Measurements from ENCODE around the gene STRA6. TPM values are rescaled to one million over a fixed set of nuclear protein-coding genes. Genes with fewer than 3 reads are reported as not detected.
A peak's percentile ranks its signal among the peaks of the same experiment; 100 is the strongest.

STRA6 gene
- total and polyA plus RNA-seq, 8 donors: 0.38 to 10.7 (median 6.5) TPM

DNA sequence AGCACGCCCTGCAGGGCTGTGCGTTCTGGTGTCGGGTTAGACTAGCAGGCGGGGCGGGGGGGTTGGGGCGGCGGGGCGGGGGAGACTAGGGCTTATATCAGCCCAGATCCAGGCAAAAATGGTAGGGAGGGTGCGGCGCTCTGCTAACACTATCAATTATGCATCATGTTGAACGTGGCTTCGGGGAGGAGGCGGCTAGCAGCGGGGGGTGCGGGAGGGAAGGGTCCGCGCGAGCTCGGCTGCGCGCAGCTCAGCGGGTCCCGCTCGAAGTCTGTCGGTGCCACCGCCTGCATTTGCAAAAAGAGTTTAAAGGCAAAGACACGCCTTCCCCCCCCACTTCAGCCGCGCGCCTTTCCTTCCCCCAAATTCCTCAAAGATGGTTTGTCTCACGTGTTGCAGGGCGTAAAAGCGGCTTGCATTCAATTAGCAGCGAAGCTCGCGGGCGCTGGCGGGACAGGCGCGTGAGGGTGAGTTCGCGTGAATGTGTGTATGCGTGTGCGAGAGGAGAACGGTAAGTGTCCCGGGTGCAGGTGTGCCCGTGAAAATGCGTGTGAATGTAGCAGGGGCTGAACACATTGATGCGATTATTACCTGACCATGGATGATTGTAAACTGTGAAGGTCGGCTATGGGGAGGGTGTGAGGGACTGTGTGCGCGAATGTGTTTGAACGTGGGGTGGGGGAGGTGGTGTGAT is 72.3 kb downstream of the STRA6 start, which contains the start of gene ISLR2:
ISLR2 (plus strand) TSS at position 432 of the 694 bp plus-strand sequence. CDS start 2,169 bp downstream, outside the sequence.
- Histone ChIP-seq H3K4me1 (peaks cover 4 to 50% of the 10 kb centered on the region in 2 donors), H3K9me3 (no peaks in the 10 kb centered on the region), H3K4me3 (peak within 1 kb of the TSS in 1 of 2 donors; percentile 17), H3K27me3 (peaks cover 76 to 98% of the 10 kb centered on the region in 2 donors), H3K36me3 (no peaks in the 10 kb centered on the region), H3K27ac (no peak within 1 kb of the TSS)
- TF ChIP-seq, protein P1, sequence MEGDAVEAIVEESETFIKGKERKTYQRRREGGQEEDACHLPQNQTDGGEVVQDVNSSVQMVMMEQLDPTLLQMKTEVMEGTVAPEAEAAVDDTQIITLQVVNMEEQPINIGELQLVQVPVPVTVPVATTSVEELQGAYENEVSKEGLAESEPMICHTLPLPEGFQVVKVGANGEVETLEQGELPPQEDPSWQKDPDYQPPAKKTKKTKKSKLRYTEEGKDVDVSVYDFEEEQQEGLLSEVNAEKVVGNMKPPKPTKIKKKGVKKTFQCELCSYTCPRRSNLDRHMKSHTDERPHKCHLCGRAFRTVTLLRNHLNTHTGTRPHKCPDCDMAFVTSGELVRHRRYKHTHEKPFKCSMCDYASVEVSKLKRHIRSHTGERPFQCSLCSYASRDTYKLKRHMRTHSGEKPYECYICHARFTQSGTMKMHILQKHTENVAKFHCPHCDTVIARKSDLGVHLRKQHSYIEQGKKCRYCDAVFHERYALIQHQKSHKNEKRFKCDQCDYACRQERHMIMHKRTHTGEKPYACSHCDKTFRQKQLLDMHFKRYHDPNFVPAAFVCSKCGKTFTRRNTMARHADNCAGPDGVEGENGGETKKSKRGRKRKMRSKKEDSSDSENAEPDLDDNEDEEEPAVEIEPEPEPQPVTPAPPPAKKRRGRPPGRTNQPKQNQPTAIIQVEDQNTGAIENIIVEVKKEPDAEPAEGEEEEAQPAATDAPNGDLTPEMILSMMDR (IDR thresholded peaks at IDR 0.05): no peak
- intact Hi-C loops (cut with DNase I): no loop called here
- ATAC-seq: no peak
- peak in 2 of 4 donors; percentile 11 to 45 for DNase-seq

DNA sequence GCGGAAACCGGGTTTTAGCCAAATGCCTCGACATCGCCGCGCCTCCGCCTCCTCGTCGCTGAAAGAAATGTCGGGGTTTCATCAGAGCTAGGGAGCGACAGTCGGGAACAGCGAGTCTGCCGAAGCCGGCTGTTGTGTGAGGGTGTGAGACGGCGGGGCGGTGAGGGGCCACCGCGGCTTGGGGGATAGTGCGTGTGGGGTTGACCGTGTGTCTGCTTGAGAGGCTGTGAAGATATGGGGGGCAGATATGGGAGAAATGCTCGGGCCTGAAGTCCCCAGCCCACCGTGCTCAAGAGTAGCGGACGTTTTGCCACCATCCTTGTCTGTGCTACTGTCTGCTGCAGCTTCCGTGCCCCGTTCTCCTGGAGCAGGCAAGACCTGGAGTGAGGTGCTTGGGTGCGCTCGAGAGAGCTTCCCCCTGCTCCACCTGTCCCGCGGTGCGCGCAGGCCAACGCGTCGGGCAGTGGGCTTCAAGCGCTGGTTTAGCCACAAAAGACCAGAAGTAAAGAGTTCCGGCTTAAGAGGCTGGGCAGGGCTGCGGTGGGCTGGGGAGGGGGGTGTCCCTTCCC is 72.9 kb downstream of the STRA6 start:
- Histone ChIP-seq H3K27me3 (peaks cover 70 to 98% of the 10 kb centered on the region in 2 donors), H3K9me3 (no peaks in the 10 kb centered on the region), H3K4me3 (peak overlapping the region in 1 of 2 donors; percentile 17), H3K36me3 (no peaks in the 10 kb centered on the region), H3K4me1 (peaks cover 4 to 43% of the 10 kb centered on the region in 2 donors), H3K27ac (no peak overlapping the region)
- DNase-seq (peak in 1 of 4 donors; percentile 56), ATAC-seq (no peak)
- TF ChIP-seq, protein P1 (IDR thresholded peaks at IDR 0.05): no peak
- intact Hi-C loops (cut with DNase I): loop anchor here in 1 of 2 donors (10.0 kb wide), 1 partner anchor 175 kb away; no protein-coding TSS in a partner anchor

Other genes starting within 250 kb of the STRA6 start
- gene STOML1, start 210.5 kb downstream of the STRA6 start, total RNA-seq: 10 to 100 TPM; 20.0 to 29.3 TPM
- 10 to 100 TPM; 10.9 to 13.9 (median 12.8) TPM for gene STOML1, start 210.5 kb downstream of the STRA6 start, polyA plus RNA-seq (ENCODE audit: insufficient read length in 6 of 6)
- 10 to 100 TPM; 61.2 to 75.2 TPM for gene PML, start 208.1 kb downstream of the STRA6 start, total RNA-seq
- 10 to 100 TPM; 41.8 to 54.8 (median 45.3) TPM for gene PML, start 208.1 kb downstream of the STRA6 start, polyA plus RNA-seq (ENCODE audit: insufficient read length in 6 of 6)
- not detected for gene GOLGA6A, start 120.2 kb downstream of the STRA6 start, total RNA-seq
- gene GOLGA6A, start 120.2 kb downstream of the STRA6 start, polyA plus RNA-seq (ENCODE audit: insufficient read length in 6 of 6): under 1 TPM; 0.06 to 0.56 (median 0.32) TPM
- 1 to 10 TPM; 1.3 to 2.2 TPM for gene ISLR2, start 72.2 kb downstream of the STRA6 start, total RNA-seq
- 1 to 10 TPM; 5.4 to 8.4 (median 7.3) TPM for gene ISLR2, start 72.2 kb downstream of the STRA6 start, polyA plus RNA-seq (ENCODE audit: insufficient read length in 6 of 6)
- gene ISLR, start 29.1 kb downstream of the STRA6 start, total RNA-seq: 10 to 100 TPM; 10.4 to 43.7 TPM
- 10 to 100 TPM; 51.2 to 60.1 (median 53.7) TPM for gene ISLR, start 29.1 kb downstream of the STRA6 start, polyA plus RNA-seq (ENCODE audit: insufficient read length in 6 of 6)
- 1 to 10 TPM in 1 of 2 donors, not detected in 1; 3.2 TPM for gene CCDC33, start 33.5 kb upstream of the STRA6 start, total RNA-seq
- gene CCDC33, start 33.5 kb upstream of the STRA6 start, polyA plus RNA-seq (ENCODE audit: insufficient read length in 6 of 6): 1 to 10 TPM in 5 of 6 donors, under 1 TPM in 1; 1.00 to 2.6 (median 1.8) TPM
- under 1 TPM; 0.34 to 0.64 TPM for gene CYP11A1, start 164.9 kb upstream of the STRA6 start, total RNA-seq
- 1 to 10 TPM in 2 of 6 donors, under 1 TPM in 4; 0.39 to 1.3 (median 0.61) TPM for gene CYP11A1, start 164.9 kb upstream of the STRA6 start, polyA plus RNA-seq (ENCODE audit: insufficient read length in 6 of 6)
- gene SEMA7A, start 231.2 kb upstream of the STRA6 start, total RNA-seq: 1 to 10 TPM; 4.7 to 7.8 TPM
- 1 to 10 TPM; 4.5 to 6.6 (median 5.9) TPM for gene SEMA7A, start 231.2 kb upstream of the STRA6 start, polyA plus RNA-seq (ENCODE audit: insufficient read length in 6 of 6)

Measured in left lung (tissue), 10 donors.